Stimulated activated CD4-positive, alpha-beta T cell treated with anti-CD3 and anti-CD28 coated beads, TNF-alpha, amount 100 ng/mL, for 4 hours (primary cell): ENCODE measurements around the gene KRTAP4-9.
"Not testable (repeated sequence)": the region's sequence is repeated elsewhere in the genome, so short reads cannot be mapped to it uniquely, and the experiment has no call there.

ENCODE experiments used
- DNase-seq, 3 experiments: peaks; one replicate each; pipeline ENCODE4 v3.0.0-alpha.2; 2020; ENCODE audit warnings: low read depth in 3 of 3

KRTAP4-9 gene

DNA sequence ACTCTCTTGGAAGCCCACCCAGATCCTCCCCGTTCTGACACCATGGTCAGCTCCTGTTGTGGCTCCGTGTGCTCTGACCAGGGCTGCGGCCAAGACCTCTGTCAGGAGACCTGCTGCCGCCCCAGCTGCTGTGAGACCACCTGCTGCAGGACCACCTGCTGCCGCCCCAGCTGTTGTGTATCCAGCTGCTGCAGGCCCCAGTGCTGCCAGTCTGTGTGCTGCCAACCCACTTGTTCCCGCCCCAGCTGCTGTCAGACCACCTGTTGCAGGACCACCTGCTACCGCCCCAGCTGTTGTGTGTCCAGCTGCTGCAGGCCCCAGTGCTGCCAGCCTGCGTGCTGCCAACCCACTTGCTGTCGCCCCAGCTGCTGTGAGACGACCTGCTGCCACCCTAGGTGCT lies at the start of gene KRTAP4-9:
TSS of gene KRTAP4-9 (plus strand) at position 43 of the 400 bp plus-strand sequence. CDS start at position 43, 0 bp downstream.
- DNase-seq: not testable (repeated sequence)

DNA sequence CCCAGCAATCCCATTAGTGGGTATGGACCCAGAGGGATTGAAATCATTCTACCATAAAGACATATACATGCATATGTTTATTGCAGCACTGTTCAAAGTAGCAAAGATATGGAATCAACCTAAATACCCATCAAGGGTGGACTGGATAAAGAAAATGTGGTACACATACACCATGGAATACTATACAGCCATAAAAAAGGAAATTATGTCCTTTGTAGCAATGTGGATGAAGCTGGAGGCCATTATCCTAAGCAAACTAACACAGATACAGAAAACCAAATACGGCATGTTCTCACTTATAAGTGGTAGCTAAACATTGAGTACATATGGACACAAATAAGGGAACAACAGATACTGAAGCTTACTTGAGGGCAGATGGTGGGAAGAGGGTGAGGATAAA lies 47.6 kb upstream of the KRTAP4-9 start:
- no peak for DNase-seq

DNA sequence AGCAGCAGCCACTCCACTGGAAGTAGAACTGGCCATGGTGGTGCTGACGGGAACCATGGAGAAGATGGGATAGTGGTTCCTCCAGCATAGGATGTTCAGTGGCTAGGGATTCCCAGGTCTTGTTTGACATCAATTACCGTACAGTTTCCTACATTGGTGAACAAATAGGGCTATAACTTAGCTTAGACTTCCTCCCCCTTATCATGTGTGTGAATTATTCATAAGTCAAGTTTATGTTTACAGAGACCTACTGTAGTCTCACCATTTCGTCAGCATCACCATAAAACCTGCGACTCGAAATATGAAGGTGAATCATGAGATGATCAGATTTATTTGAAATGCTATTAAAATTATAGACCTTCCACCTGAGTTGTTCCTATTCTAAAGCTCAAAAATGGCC lies 46.4 kb upstream of the KRTAP4-9 start:
- no peak for DNase-seq

DNA sequence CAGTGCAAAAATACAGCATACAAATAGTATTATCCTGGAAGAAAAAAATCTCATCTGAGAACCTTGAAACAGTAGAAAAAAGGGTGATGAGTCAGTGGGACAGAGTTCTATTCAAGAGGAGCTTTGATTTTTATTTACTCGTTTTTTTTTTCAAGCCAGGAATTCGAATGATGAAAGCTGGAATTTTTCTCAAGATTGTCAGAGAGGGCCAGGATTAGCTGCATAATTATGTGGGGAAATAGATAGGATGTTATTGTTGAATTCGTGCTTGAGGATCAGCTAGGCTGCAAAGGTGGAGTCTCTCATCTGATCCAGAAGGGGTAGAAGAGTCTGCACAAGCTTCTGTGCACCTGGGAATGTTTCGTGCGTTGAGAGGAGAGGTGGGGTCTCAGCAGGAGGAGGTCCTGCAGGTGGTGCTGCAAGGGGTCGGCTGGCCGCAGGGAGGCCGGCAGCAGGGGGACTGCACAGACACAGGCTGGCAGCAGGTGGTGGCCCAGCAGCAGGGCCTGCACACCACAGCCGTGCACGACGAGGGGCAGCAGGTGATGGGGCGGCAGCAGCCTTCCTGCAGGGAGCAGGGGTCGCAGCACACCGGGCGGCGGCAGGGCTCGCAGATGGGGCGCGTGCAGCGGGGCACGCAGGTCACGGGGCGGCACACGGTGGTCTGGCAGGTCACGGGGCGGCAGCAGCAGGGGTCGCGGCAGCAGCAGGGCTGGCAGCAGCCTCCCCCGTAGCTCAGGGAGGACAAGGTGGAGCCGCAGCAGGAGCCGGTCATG lies 45.7 kb upstream of the KRTAP4-9 start:
- DNase-seq: not testable (repeated sequence)

DNA sequence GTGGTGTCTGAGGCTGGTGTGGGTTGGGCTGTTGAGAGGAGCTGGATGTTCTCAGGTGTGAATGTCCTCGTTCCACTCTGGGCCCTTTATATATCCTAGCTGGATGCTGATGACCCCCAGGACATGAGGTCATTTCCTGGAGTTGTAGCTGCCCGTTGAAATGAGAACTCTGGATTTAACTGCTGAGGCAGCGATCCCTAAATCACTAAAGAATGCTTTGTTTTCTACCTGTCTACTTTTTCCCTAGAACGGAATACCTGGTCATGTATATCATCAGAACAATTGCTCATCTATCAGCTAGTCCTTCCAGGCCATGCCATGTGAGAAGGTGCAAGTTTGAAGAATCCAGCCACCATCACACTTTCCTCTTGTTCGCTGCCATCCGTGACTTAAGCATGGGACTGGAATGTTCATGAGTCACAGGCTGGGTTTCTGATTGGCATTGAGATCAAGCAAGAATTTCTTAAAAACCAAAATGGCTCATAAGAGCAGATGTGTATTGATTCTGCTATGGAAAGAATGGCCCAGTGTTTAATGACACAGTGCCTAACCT lies 45.1 kb upstream of the KRTAP4-9 start, which contains the start of gene KRTAP2-3:
TSS of gene KRTAP2-3 (minus strand) at position 63 of the 553 bp plus-strand sequence. CDS start 64 bp downstream, outside the sequence.
- DNase-seq: no peak

DNA sequence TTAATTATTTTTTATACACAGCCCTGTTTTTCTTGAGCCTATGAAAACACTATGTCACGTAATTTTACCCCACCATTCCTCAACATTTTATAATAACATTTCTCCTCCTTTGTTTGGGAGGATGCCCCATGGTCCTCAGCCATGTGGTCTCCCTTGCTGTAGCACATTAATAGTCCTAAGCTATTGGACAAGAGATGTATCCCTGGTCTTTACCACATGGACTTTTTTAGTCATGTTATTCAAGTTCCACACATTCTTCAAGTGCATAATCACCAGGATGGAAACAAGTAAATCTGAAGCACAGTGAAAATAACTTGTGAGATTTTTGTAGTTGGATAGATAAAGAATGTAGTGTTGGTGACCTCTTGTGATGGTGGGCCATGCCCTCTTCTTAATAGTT lies 43.2 kb upstream of the KRTAP4-9 start:
- no peak for DNase-seq

DNA sequence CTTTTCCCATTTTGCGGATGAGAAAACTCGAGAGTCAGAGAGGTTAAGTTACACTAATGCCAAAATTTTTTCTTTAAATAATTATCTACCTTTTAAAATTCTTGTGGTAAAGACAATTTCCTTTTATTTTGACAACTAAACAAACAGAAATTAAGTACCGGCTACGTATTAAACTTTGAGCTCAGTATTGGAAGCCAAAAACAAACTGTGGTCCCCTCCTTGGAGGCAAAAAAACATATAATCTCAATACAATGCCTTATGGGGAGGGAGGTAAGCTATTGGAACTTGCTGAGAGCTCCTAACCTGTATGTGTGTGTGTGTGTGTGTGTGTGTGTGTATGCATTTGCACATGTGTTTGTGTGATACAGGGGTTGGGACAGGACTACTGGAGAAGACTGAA lies 41.7 kb upstream of the KRTAP4-9 start:
- DNase-seq: no peak

DNA sequence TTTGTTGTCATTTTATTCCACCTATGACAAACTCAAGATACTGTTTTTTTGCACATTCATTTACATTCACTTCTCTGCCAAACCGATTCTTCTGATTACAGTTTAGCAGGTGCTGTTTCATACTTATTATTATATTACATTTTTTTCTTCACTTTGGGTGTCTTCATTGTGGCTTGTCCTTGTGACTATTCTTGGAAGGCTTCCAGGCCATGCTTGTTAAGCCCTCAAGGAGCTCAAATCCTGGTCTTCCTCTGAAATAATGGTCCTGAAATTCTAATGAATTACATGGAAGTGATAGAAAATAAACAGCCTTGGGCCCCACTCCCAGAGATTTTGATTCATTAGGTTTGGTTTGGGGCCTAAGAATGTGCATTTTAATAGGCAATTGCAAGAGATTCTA lies 40.9 kb upstream of the KRTAP4-9 start:
- no peak for DNase-seq

DNA sequence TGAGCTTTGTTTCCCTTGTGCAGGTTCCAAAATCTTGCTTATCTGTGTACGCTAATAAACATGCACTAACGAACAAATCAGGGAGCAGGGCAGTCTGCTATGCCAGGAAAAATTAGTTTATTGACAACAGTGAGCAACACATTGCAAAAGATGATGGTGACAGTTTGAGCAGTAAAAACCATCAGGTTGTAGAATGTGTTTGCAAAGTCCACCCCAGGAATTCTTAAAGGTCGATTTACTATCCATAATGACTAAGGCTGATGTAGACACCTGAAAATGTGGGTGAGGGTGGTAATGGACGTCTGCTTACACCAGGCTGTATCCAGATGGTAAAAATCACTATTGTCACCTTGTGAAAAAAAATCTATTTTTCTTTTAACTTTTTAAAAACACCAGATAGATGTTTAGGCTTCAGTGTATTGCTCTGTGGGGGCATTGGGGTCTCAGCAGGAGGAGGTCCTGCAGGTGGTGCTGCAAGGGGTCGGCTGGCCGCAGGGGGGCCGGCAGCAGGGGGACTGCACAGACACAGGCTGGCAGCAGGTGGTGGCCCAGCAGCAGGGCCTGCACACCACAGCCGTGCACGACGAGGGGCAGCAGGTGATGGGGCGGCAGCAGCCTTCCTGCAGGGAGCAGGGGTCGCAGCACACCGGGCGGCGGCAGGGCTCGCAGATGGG lies 40.0 kb upstream of the KRTAP4-9 start:
- DNase-seq: not testable (repeated sequence)

DNA sequence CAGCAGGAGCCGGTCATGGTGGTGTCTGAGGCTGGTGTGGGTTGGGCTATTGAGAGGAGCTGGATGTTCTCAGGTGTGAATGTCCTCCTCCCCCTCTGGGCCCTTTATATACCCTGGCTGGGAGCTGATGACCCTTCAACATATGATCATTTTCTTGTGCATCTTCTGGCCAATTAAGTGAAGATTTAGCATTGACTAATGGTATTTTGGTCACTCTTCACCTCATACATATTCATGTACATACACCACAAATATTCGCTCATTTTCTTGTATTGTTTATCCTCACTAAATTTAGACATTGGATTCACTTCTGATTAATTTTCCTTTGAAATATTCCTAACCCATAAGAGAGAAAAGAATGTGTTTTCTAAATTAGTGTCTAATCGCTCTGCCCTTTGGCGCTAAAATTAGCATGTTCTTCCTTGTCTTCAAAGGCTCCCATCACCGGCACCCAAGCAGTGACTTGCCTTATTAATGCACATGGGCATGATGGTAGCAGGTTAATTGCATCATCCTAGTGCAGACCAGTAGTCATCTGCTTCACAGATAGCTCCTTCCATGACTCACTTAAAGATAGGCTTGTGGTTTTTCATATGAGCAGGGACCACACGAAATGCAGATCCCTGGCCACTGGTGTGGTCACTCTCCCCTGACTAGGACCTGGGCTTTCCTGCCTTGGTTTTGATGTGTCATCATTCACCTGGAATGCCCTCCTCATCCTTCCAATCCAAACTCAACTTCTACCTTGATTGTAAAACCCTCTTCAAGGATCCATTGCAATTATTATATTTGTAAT lies 39.2 kb upstream of the KRTAP4-9 start, which contains the start of gene KRTAP2-4:
TSS of gene KRTAP2-4 (minus strand) at position 51 of the 796 bp plus-strand sequence. CDS start at position 17, 34 bp downstream.
- DNase-seq: no peak

DNA sequence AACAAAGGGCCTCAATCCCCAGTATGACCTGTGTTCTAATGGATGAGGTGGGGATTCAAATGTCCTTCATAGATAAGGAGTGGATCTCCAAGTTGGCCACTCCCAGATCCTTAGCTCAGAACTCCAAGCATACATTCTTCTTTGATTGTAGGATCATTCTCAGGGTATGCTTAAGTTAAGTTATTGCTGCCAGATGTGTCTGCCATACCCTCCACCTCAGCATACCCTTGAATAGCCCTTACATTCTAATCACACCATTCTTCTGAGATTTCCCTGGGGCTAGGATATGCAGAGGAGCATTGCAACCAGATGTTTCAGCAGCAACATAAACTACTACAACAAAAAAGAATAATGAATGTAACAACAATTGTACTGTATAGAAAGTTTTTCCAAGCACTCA lies 37.9 kb upstream of the KRTAP4-9 start:
- no peak for DNase-seq

DNA sequence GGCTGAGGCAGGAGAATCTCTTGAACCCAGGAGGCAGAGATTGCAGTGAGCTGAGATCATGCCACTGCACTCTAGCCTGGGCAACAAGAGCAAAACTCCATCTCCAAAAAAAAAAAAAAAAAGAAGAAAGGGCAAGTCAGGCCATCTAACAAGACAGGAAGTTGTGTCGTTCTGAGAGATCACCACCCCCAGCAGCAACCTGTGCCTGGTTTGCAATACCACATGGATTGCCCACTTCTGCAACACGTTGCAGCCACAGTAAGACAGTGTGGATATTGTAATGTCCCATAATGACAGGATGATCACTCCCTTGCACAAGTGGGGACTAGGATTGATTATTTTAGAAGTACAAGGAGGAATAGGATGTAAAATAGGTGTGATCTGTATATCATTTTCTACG lies 36.2 kb upstream of the KRTAP4-9 start:
- no peak for DNase-seq

DNA sequence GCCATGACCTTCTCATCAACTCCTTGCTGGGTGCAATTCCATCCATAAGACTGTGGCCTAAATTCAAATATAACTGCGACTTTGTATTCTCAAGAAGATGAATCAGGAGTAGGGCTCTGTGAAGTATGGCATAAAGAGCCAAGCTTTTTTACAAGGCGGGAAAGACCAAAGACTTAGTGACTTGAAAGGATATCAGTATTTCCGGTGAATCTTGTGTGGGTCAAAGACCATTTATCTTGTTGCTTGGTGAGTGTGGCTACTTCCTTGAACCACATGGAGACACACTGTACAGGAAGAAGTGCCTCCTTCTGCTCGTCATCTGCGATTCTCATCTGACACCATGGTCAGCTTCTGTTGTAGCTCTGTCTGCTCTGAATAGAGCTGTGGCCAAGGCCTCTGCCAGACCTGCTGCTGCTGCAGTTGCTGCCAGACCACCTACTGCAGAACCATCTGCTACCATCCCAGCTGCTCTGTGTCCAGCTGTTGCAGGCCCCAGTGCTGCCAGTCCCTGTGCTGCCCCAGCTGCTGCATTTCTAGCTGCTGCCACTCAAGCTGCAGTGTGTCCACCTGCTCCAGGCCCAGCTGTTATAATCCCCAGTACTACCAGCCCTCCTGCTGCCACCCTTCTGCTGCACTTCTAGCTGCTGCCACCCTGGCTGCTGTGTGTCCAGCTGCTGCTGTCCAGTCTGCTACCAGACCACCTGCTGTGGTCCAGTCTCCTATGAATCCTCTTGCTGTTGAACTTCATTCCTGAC lies 33.4 kb upstream of the KRTAP4-9 start:
- DNase-seq: no peak

DNA sequence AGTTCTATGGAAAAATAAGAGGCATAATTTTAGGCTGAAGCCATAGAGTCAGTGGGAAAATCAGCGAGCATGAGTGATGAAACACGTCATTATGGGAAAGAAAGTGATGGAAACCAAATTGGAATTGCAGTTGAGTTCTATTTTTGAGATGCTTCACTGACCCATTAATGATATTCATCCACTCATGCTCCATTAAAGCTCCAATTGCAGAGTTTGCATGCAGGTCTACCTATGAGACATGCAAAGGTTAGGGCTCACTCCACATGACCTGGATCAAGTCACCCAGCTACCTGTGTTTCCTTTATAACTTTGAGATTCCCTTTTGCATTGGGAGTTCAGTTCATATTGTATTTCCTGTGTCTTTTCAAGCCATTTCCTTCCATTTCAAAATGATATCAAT lies 31.5 kb upstream of the KRTAP4-9 start:
- no peak for DNase-seq

DNA sequence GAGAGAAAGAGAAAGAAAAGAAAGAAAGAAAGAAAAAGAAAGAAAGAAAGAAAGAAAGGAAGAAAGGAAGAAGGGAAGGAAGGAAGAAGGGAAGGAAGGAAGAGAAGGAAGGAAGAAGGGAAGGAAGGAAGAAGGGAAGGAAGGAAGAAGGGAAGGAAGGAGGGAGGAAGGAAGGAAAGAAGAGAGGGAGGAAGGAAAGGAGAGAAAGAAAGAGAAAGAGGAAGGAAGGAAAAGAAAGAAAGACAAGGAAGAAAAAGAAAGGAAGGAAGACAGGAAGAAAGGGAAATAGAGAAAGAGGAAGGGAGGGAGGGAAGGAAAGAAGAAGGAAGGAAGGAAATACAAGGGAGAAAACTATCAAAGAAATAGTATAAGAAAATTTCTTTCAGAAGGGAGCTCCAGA lies 28.4 kb upstream of the KRTAP4-9 start:
- DNase-seq: no peak

DNA sequence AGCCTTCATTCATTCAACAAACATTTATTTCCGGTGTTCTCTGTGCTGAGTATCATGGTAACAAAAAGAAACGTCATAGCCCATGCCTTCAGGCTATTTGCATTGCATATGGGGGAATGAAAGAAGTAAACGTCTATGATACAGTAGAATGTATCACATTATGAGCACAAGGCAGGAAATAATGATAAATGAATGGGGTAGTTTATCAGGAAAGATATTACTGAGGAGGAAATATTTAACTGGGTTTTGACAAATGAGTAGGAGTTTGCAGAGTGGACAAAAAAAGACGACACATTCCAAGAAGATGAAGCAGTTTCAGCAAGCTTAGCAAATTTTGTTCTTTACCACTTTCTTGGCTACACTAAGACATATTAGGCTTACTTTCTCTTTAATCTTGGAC lies 22.6 kb upstream of the KRTAP4-9 start:
- DNase-seq: no peak

DNA sequence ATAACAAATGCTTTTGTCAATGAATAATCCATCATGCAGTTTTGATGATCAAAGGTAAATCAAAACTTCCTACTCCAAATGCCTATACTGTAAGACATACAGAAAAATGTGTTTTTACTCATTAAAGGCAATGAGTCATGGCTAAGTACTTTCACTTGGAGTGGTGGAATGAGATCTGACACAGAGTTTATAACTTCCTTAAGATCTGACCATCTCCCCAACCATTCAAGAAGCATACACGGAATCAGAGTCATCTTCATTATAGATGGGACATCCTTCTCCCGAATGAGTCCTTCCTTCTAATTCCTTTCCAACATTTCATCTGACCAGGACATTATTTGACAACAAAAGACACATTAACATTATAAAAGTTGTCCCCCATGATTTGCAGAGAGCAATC lies 21.8 kb upstream of the KRTAP4-9 start:
- DNase-seq: not testable (repeated sequence)

DNA sequence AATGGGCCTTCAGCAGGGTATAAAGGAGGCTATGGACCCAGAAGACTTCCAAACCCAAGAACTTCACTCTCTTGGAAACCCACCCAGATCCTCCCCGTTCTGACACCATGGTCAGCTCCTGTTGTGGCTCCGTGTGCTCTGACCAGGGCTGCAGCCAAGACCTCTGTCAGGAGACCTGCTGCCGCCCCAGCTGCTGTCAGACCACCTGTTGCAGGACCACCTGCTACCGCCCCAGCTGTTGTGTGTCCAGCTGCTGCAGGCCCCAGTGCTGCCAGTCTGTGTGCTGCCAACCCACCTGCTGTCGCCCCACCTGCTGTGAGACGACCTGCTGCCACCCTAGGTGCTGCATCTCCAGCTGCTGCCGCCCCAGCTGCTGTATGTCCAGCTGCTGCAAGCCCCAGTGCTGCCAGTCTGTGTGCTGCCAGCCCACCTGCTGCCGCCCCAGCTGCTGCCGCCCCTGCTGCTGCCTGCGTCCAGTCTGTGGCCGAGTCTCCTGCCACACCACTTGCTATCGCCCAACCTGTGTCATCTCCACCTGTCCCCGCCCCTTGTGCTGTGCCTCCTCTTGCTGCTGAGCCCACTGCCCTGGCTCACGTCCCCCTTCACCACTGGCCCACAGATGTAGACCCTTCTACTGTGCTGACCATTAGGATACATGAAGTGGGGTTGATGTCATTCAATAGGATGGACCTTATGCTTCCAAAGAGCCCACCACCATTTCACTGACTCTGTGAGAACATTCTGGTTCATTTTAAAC lies 20.9 kb upstream of the KRTAP4-9 start, which contains the start of gene KRTAP4-7:
TSS of gene KRTAP4-7 (plus strand) at position 51 of the 757 bp plus-strand sequence. CDS start at position 108, 57 bp downstream.
- not testable (repeated sequence) for DNase-seq

DNA sequence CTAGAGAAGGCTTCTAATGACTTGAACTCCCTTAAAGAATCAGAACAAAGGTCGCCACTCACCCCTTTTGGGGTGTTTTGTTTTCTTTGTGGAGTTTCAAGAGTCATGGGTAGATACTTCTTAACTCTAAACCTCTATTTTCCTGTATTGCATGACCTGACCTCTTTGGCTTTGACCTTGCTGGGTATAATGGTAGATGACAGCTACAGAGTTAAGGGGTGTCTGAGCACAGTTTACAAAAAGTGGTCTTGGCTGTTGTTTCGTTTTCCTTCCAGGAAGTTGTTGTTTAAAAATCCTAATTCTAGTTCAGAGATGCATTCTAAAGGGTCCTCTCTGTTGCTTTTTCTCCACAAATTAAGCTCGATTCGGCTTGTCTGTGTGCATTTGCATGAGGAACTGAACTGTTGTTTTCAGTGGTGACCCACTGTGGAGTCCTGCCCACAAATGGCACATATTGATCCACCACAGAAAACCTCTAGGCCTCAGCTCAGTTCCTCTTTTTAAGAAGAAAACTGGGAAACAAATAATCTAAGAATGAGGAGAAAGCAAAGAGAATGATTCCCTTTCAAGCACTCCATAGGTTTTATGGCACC lies 16.3 kb upstream of the KRTAP4-9 start:
- not testable (repeated sequence) for DNase-seq

DNA sequence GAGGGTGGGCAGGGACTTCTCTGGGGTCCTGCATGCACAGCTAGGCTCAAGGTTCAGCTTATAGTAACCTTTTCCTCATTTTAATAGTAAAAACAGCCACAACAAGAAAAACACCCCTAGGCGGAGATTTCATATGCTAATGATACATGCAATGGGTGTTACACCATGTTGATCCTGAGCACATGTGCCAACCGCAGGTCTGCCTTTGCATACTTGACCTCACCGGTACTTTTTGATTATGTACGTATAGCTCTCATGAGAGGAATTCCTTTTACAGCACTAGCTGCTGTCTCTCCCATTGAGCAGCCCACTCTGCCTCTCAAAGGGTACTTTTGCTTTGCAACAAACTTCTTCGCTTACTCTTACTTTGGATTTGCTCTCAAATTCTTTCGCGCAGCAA lies 9.1 kb upstream of the KRTAP4-9 start:
- no peak for DNase-seq
